GM19455 (cell line): Measurements from ENCODE around the gene ZNF514.
A peak's percentile ranks its signal among the peaks of the same experiment; 100 is the strongest.
"Not testable (repeated sequence)": the region's sequence is repeated elsewhere in the genome, so short reads cannot be mapped to it uniquely, and the experiment has no call there.

Experiments used
- ATAC-seq: cut with Tn5 transposase; IDR thresholded peaks from one replicate; pipeline ENCODE4 v1.9.1; 2021; ENCODE audit not compliant: unreplicated experiment

Gene ZNF514

GRCh38 chr2:95159690-95160449 lies at the start of gene ZNF514:
Gene ZNF514, minus strand, starts transcription at chr2:95159848. Its CDS starts 6,595 bp downstream, at chr2:95153253.
- peak; percentile 85 for ATAC-seq

GRCh38 chr2:95208106-95208505 lies 48.5 kb upstream of the ZNF514 start:
- ATAC-seq, result no peak

- ATAC-seq, result peak; percentile 97
These were observed 47.7 kb upstream of the ZNF514 start, which contains the start of gene ZNF892 for GRCh38 chr2:95207111-95207961. Gene ZNF892, plus strand, starts transcription at chr2:95207521. Its CDS starts 295 bp downstream, at chr2:95207816.

- ATAC-seq, result no peak
These were observed 46.4 kb upstream of the ZNF514 start for GRCh38 chr2:95206096-95206495.

GRCh38 chr2:95204396-95204795 lies 44.7 kb upstream of the ZNF514 start:
- no peak for ATAC-seq

GRCh38 chr2:95203911-95204310 lies 44.3 kb upstream of the ZNF514 start:
- no peak for ATAC-seq

GRCh38 chr2:95192956-95193355 lies 33.3 kb upstream of the ZNF514 start:
- ATAC-seq, result not testable (repeated sequence)

- no peak for ATAC-seq
These were observed 26.3 kb upstream of the ZNF514 start for GRCh38 chr2:95185973-95186372.

GRCh38 chr2:95185197-95185596 lies 25.5 kb upstream of the ZNF514 start:
- ATAC-seq, result no peak

GRCh38 chr2:95181774-95182173 lies 22.1 kb upstream of the ZNF514 start:
- ATAC-seq, result no peak

GRCh38 chr2:95179451-95179850 lies 19.8 kb upstream of the ZNF514 start:
- no peak for ATAC-seq

- ATAC-seq, result no peak
These were observed 14.4 kb upstream of the ZNF514 start for GRCh38 chr2:95174031-95174542.

GRCh38 chr2:95171902-95172301 lies 12.3 kb upstream of the ZNF514 start:
- ATAC-seq, result no peak

GRCh38 chr2:95166065-95166763 lies 6.6 kb upstream of the ZNF514 start:
- ATAC-seq, result peak; percentile 20

- peak; percentile 92 for ATAC-seq
These were observed 5.9 kb upstream of the ZNF514 start, which contains the start of gene ZNF2 for GRCh38 chr2:95165371-95166064. Gene ZNF2, plus strand, starts transcription at chr2:95165809. Its CDS starts 10,418 bp downstream, at chr2:95176227.

- peak; percentile 19 for ATAC-seq
These were observed 5.4 kb upstream of the ZNF514 start for GRCh38 chr2:95165030-95165370.

- ATAC-seq, result peak; percentile 61
These were observed 593 bp downstream of the ZNF514 start for GRCh38 chr2:95158891-95159619.

GRCh38 chr2:95158441-95158840 lies 1.2 kb downstream of the ZNF514 start:
- ATAC-seq, result no peak

GRCh38 chr2:95149397-95149984 lies 10.2 kb downstream of the ZNF514 start:
- no peak for ATAC-seq
